Stimulated activated CD4-positive, alpha-beta T cell treated with anti-CD3 and anti-CD28 coated beads, Interleukin-12 subunit alpha, Interleukin-12 subunit beta, amount 100 ng/mL, for 4 hours (primary cell): ENCODE data around the gene ACHE.
"Not testable (repeated sequence)": the region's sequence is repeated elsewhere in the genome, so short reads cannot be mapped to it uniquely, and the experiment has no call there.

ENCODE experiments used
- DNase-seq: peaks from one replicate; pipeline ENCODE4 v3.0.0-alpha.2; 2020

Gene ACHE

GRCh38 chr7:100895701-100895955 lies at the start of gene ACHE:
Gene ACHE, minus strand, starts transcription at chr7:100895888. Its CDS starts 1,656 bp downstream, at chr7:100894232.
- no peak for DNase-seq

GRCh38 chr7:100944138-100944537 lies 48.5 kb upstream of the ACHE start:
- DNase-seq, result no peak

- DNase-seq, result no peak
These were observed 48.0 kb upstream of the ACHE start for GRCh38 chr7:100943693-100944092.

GRCh38 chr7:100942045-100942774 lies 46.5 kb upstream of the ACHE start:
- no peak for DNase-seq

- DNase-seq, result not testable (repeated sequence)
These were observed 40.5 kb upstream of the ACHE start for GRCh38 chr7:100936167-100936566.

- DNase-seq, result not testable (repeated sequence)
These were observed 39.7 kb upstream of the ACHE start for GRCh38 chr7:100935381-100935780.

GRCh38 chr7:100933734-100934133 lies 38.0 kb upstream of the ACHE start:
- DNase-seq, result no peak

- DNase-seq, result no peak
These were observed 34.1 kb upstream of the ACHE start for GRCh38 chr7:100929808-100930174.

- not testable (repeated sequence) for DNase-seq
These were observed 27.9 kb upstream of the ACHE start for GRCh38 chr7:100923616-100924015.

- no peak for DNase-seq
These were observed 25.4 kb upstream of the ACHE start for GRCh38 chr7:100921039-100921438.

- DNase-seq, result not testable (repeated sequence)
These were observed 24.2 kb upstream of the ACHE start for GRCh38 chr7:100919779-100920437.

GRCh38 chr7:100919335-100919734 lies 23.6 kb upstream of the ACHE start:
- DNase-seq, result not testable (repeated sequence)

- DNase-seq, result no peak
These were observed 19.3 kb upstream of the ACHE start for GRCh38 chr7:100914879-100915447.

- no peak for DNase-seq
These were observed 18.7 kb upstream of the ACHE start for GRCh38 chr7:100914208-100914878.

GRCh38 chr7:100911484-100911883 lies 15.8 kb upstream of the ACHE start:
- DNase-seq, result no peak

GRCh38 chr7:100910443-100910842 lies 14.8 kb upstream of the ACHE start:
- not testable (repeated sequence) for DNase-seq

- DNase-seq, result no peak
These were observed 12.8 kb upstream of the ACHE start for GRCh38 chr7:100908512-100908911.

- no peak for DNase-seq
These were observed 7.0 kb upstream of the ACHE start for GRCh38 chr7:100902638-100903037.

- DNase-seq, result no peak
These were observed 6.2 kb upstream of the ACHE start for GRCh38 chr7:100901921-100902332.

- no peak for DNase-seq
These were observed 5.3 kb upstream of the ACHE start for GRCh38 chr7:100900978-100901377.

GRCh38 chr7:100899432-100899831 lies 3.7 kb upstream of the ACHE start:
- DNase-seq, result no peak

- no peak for DNase-seq
These were observed 2.2 kb upstream of the ACHE start for GRCh38 chr7:100897772-100898454.
